C4-2B (cell line): ENCODE measurements around the gene RETN.
A peak's percentile ranks its signal among the peaks of the same experiment; 100 is the strongest.

Experiments
- H3K27ac ChIP-seq: fragments of 450-650 bp; 2 replicates; pipeline ENCODE4 v1.5.1; 2017
- CTCF ChIP-seq: fragments of 450-650 bp; conservative IDR thresholded peaks from 2 replicates; pipeline ENCODE4 v1.5.1; 2017; ENCODE audit warnings: mild to moderate bottlenecking
- ZFX ChIP-seq: fragments of 450-650 bp; IDR thresholded peaks from 2 replicates; pipeline ENCODE4 v1.6.1; 2017

Gene RETN

GRCh38 chr19:7677669-7678311 is 8.9 kb downstream of the RETN start:
- TF ChIP-seq CTCF (no peak), ZFX (no peak)
- H3K27ac ChIP-seq = no peak overlapping the region

- TF ChIP-seq ZFX = no peak
- TF ChIP-seq CTCF = no peak
- no peak overlapping the region for H3K27ac ChIP-seq
Observed at GRCh38 chr19:7678971-7679751, 10.3 kb downstream of the RETN start.

GRCh38 chr19:7679771-7680605 is 11.1 kb downstream of the RETN start:
- no peak for TF ChIP-seq CTCF
- H3K27ac ChIP-seq = peak overlapping the region; percentile 95

GRCh38 chr19:7680606-7681339 is 11.9 kb downstream of the RETN start, which contains the start of gene TRAPPC5:
Gene TRAPPC5 (plus strand): TSS chr19:7680833. CDS start chr19:7682254, 1,421 bp downstream.
- TF ChIP-seq CTCF (peak; percentile 99), ZFX (peak; percentile 51; the same call in 1 of the 2 replicates)

GRCh38 chr19:7681340-7682174 is 12.7 kb downstream of the RETN start:
- TF ChIP-seq ZFX = no peak
- TF ChIP-seq CTCF = no peak; the same call in 1 of the 2 replicates
- H3K27ac ChIP-seq = peak overlapping the region; percentile 95

More at GRCh38 chr19:7680606-7681339, 11.9 kb downstream of the RETN start, which contains the start of gene TRAPPC5:
- peak within 1 kb of the TSS; percentile 95 for H3K27ac ChIP-seq

- TF ChIP-seq ZFX = no peak
- TF ChIP-seq CTCF = no peak
- H3K27ac ChIP-seq = peak overlapping the region; percentile 95; the same call in 1 of the 2 replicates
Observed at GRCh38 chr19:7682175-7682855, 13.5 kb downstream of the RETN start.
